22Rv1 (cell line): ENCODE measurements around the gene VPS35L.
"Not testable (repeated sequence)": the region's sequence is repeated elsewhere in the genome, so short reads cannot be mapped to it uniquely, and the experiment has no call there.

Experiments used
- CTCF ChIP-seq: fragments of 450-650 bp; IDR thresholded peaks from 2 replicates; pipeline ENCODE4 v1.5.1; 2017; ENCODE audit warnings: mild to moderate bottlenecking
- ZFX ChIP-seq: fragments of 450-650 bp; IDR thresholded peaks from 2 replicates; pipeline ENCODE4 v1.6.1; 2017; ENCODE audit warnings: antibody characterized with exemption, borderline replicate concordance

- TF ChIP-seq CTCF, ZFX: not testable (repeated sequence)
Measured at GRCh38 chr16:19716728-19717127, 161.2 kb downstream of the VPS35L start.
